Ishikawa (cell line): ENCODE data around the gene NEK11.
A peak's percentile ranks its signal among the peaks of the same experiment; 100 is the strongest.

ENCODE experiments used
- CEBPB ChIP-seq: IDR thresholded peaks from 2 replicates; pipeline ENCODE4 v1.6.1; 2012
- EP300 ChIP-seq: IDR thresholded peaks from 2 replicates; pipeline ENCODE4 v1.6.1; 2012; ENCODE audit warnings: borderline replicate concordance
- RAD21 ChIP-seq: IDR thresholded peaks from 2 replicates; pipeline ENCODE4 v1.6.1; 2012; ENCODE audit warnings: low read depth
- TAF1 ChIP-seq: IDR thresholded peaks from 2 replicates; pipeline ENCODE4 v1.6.1; 2012; ENCODE audit warnings: low read depth, mild to moderate bottlenecking
- TEAD4 ChIP-seq: IDR thresholded peaks from 2 replicates; pipeline ENCODE4 v1.6.1; 2012
- USF1 ChIP-seq: IDR thresholded peaks from 2 replicates; pipeline ENCODE4 v1.6.1; 2012
- YY1 ChIP-seq: IDR thresholded peaks from 2 replicates; pipeline ENCODE4 v1.6.1; 2012; ENCODE audit warnings: low read depth
- TF ChIP-seq, protein P1 (sequence below): IDR thresholded peaks from 2 replicates; pipeline ENCODE4 v1.6.1; 2012

GRCh38 chr3:131242201-131242600 lies 215.5 kb downstream of the NEK11 start:
- TF ChIP-seq TEAD4 (no peak), CEBPB (no peak), TAF1 (no peak), YY1 (no peak), USF1 (no peak), EP300 (no peak), RAD21 (peak; percentile 15; the same call in 1 of the 2 replicates)
- TF ChIP-seq, protein P1, sequence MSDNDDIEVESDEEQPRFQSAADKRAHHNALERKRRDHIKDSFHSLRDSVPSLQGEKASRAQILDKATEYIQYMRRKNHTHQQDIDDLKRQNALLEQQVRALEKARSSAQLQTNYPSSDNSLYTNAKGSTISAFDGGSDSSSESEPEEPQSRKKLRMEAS: no peak
